Hematopoietic multipotent progenitor cell treated with erythropoietin and hydrocortisone succinate and interleukin-3 and kit ligand, for 8 days (in vitro differentiated cells): ENCODE data around the gene GNPDA1.
"Not testable (repeated sequence)": the region's sequence is repeated elsewhere in the genome, so short reads cannot be mapped to it uniquely, and the experiment has no call there.

Source experiments
- DNase-seq: peaks from one replicate; pipeline ENCODE4 v3.0.0-alpha.2; 2015

Gene GNPDA1

DNA sequence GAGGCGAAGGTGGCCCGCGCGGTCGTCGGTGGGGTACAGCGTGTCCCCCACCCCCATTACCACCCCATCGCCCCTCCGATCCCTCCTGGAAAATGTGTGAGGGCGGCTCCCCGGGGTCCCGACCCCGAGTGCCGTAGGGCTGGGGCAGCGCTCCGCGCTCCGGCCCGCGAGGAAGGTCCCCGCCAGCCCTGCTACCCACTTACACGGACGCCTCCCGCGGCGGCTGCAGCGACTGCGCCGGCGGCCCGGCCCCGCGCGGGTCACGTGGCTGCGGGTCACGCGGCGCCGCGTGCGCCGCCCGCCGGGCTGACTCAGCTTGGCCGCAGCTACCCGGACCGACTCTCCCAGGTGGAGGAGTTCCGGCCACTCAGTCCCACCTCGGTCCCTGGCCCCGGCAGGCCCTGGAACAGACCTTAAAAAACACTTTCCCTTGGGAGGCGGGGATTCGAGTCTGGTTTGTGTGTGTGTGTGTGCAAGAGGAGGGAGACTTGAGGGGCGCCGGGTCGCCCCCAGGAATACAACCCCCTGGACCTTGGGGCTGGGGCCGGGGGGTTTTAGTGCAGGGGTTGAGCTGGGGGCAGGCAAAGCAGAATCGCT, at the start of gene GNPDA1:
GNPDA1 (minus strand) TSS at position 236 of the 597 bp plus-strand sequence. CDS start 992 bp downstream, outside the sequence.
- peak; percentile 71 for DNase-seq

DNA sequence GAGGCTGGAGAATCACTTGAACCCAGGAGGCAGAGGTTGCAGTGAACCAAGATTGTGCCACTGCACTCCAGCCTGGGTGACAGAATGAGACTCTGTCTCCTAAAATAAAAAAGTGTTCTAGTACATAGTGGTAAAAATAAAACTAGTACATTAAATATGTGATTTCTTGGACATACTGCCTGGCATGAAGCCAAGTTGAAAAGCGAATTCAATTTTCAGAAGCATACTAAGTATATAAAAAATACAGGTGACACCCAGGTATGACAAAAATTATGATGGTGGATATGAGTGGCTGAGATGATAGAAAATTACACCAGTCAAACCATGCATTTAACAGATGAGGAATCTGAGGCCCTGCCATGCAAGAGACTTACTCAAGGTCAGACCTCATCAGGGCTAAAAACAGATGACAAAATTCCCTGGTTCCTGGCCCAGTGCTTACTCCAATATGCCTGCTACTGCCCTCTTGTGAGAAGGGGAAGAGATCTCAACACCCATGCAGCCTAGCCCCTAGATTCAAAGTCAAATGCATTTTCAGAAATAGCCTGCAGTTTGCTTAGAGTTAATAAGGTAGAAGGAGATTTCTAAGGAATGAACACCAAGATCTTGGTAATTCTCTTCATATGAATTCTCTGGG, 46.6 kb upstream of the GNPDA1 start:
- peak; percentile 34 for DNase-seq

DNA sequence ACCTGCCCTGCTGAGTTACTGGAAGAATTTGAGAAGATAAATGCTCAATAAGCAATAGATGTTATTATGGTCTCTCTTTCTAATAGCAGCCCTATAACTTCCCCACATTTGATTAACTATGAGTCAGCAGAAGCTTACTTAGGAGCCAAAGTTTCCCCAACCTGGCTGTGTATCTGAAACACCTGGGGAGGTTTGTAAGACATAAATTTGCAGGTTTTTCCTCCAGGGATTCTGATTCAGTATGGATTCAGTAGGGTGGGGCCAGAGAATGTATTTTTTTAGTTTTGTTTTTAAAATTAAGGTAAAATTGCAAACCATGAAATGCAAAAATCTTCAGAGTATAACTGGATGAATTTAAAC, 44.9 kb upstream of the GNPDA1 start:
- no peak for DNase-seq

DNA sequence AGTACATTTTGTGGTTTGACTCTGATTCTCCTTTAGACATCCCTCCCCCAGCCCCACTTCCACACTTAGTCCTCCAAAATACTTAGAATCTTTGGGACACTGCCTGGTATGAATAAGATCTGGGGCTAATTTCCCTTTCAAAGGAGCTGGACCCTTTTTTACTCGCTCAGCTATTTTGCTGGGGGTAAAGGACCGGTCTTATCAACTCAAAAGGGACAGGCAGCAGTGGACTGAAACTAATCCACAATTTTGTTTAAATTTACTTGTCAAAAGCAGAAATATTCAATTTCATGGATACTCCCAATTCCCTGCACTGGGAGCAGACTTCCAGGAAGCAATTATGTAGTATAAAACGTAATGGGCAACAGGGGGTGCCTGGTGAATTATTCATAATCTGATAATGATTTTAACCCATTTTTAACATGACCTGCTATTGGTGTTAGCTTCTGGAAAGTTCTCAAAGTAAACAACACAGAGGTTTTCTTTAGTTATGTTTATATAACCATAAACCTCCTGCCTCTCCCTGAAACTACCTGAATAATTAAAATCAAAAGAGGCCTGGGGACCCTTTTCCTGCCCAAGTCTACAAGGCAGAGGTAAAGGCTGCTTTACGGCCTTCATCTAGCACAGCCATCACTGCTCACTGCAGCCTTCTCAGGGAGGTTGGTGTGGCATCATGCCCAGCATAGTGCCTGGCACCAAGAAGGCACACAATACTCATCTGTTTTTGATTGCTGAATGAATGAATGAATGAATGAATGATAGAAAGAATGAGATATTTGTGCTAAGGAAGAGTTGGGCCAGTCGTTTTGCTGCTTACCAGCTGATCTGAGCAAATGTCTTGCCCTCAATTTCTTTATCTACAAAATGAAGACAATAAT, 44.2 kb upstream of the GNPDA1 start:
- no peak for DNase-seq

DNA sequence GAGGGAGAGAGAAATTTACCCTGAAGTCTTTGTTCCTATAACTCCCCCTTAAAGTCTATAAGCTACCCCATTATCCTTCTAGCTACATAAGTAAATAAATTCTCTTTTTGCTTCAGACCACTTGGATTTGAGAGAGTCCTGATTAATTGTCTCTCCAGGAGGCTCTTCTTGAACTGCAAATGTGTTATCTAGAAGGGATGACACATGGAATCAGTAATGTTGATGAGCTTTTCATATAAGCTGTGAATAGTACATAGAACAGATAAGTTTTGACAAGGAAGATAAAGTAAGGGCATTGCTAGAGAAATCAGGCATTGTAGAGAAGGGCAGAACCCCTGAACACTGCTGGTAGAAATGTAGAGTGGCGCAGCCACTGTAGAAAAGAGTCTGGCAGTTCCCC, 42.5 kb upstream of the GNPDA1 start:
- no peak for DNase-seq

DNA sequence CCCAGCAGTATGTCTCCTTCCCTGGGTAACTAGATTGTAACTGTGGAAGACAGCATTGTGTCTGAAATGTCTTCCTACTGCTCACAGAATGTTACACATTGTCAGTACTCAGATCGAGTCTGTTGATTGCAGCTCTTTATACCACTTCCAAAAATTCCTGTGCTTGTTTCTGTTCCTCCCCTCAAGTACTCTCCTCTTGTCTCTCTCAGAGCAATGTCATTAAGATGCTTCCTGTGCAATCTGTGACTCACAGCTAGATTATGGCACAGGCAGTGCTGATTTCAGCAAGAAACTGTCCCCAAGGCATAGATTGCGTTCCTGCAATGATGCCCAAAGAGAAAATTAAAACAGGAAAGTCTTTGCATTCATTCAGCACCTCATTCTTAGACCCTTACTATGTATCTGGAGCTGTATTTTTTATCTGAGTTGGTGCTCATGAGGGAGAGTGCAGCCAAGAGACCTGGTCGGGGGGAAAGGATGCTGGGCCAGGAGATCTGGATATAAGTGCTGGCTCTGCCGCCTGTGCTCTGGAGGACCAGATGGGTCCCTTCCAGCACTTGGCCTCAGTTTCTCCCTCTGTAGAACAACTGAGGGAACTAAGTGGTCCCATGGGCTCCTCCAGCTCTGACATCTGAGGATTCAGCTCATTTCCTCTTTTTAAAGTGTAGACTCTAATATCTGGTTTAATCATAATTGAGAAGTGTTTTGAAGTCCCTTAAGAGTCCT, 40.8 kb upstream of the GNPDA1 start:
- DNase-seq = no peak

DNA sequence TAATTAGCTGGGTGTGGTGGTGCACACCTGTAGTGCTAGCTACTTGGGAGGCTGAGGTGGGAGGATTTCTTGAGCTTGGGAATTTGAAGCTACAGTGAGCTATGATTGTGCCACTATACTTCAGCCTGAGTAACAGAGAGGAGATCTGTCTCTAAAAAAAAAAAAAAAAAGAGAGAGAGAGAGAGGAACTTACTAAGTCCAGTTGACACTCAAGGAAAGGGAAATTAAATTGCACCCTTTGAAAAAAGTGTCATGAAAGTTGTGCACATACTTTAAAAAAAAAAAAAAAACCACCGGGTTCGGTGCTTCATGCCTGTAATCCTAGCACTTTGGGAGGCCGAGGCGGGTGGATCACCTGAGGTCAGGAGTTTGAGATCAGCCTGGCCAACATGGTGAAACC, 39.2 kb upstream of the GNPDA1 start:
- not testable (repeated sequence) for DNase-seq

DNA sequence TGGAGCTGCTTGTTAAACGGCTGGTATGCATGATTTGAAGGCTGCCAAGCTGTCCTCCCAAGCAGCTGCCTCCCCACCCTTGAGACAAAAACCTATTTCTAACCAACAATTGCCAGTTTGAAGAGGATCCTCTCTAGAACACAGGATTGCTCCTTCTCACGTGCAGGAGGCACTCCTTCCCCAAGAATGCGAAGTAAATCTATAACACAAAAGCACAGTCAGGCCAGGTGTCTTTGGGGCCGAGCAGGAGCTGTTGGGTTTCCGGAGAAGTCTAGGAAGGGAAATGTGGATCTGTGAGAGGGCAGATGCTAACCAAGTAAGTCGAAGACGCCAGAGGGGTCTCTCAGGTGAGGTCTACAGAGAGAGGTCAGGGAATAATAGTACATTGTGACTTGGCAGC, 35.4 kb upstream of the GNPDA1 start:
- no peak for DNase-seq

DNA sequence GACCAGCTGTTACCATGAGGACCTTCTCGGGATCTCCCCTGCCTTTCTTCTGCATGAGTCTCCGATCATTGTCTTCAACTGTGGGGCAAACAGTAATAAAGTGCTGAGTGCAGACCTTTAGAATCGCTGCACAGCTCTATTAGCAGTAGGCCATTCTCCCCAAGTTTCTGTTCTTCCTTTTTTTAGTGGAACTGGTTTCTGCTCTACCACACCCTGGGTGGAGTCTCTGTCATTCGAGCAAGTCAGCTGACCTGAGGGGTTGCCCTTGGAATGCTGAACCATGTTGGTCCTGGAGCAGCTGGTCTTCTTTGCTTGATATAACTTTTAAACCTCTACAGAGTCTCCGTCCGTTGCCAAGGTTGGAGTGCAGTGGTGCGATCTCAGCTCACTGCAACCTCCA, 33.4 kb upstream of the GNPDA1 start:
- DNase-seq = peak; percentile 48

DNA sequence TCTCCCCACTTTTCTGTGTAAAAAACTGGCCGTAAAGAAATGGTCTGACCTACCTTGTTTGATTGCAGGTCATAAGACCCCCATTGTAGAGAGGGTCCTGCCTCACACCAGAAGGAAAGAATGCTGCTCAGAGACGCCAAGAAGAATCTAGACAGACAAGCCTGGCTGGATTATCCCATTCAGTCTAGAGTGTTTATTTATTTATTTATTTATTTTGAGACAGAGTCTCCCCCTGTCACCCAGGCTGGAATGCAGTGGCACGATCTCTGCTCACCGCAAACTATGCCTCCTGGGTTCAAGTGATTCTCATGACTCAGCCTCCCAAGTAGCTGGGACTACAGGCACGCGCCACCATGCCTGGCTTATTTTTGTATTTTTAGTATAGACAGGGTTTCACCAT, 28.1 kb upstream of the GNPDA1 start:
- DNase-seq = not testable (repeated sequence)

DNA sequence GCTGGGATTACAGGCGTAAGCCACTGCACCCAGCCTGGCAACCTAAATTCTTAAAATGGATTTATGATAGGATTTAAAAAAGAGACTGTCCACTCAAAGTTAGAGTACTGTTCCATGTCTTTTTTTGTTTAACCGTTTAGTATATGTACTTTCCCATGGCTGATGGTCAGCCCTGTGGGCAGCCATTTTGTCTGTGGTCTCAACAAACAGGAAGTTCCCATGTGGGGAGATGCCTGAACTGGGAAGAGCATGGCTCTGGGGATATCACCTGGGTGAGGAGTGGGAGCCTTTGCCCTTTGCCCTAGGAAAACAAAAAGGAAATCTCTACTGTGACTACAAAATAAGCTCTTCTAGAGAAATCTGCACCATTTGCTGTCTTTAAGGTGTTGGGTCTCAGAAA, 27.5 kb upstream of the GNPDA1 start:
- no peak for DNase-seq

DNA sequence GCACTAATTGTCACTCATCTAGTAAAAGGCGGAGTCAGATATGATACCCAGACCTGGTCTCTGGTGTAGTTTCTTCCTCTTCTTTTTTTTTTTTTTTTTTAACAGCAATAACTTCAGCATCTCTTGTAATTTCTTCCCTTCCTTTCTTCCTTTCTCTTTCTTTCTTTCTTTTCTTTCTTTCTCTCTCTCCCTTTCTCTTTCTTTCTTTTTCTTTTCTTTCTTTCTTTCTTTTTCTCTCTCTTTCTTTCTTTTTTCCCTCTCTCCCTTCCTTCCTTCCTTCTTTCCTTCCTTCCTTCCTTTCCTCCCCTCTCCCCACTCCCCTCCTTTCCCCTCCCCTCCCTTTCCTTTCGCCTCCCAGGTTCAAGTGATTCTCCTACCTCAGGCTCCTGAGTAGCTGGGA, 25.9 kb upstream of the GNPDA1 start:
- no peak for DNase-seq

DNA sequence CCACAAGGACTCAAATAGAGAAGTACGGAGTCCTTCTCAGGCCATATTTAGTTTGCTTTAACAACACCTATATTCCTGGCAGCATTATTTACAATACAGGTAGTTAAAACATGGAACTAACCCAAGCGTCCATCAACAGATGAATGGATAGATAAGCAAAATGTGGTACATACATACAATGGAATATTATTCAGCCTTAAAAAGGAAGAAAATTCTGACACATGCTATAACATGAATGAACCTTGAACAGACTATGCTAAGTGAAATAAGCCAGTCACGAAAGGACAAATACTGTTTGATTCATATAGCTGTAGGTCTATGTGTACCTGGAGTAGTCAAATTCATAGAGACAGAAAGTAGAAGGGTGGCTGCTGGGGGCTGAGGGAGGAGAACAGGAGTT, 24.8 kb upstream of the GNPDA1 start:
- not testable (repeated sequence) for DNase-seq

DNA sequence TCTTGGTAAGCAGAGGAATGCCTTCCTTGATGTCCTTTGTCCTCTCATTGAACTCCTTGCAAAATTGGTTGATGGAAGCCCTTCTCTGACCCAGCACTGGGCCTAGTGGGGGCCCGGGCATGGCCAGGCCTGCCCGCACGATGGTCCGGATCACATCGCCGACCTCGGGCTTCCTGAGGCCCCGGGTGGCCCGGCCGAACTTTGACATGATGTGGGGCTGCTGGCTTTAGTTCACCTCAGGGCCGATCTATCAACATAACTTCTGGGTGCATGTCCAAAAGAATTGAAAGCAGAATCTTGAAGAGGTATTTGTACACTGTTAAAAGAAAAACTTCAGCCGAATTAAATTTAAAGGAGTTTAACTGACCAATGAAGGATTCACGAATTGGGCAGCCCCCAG, 24.1 kb upstream of the GNPDA1 start:
- DNase-seq = no peak

DNA sequence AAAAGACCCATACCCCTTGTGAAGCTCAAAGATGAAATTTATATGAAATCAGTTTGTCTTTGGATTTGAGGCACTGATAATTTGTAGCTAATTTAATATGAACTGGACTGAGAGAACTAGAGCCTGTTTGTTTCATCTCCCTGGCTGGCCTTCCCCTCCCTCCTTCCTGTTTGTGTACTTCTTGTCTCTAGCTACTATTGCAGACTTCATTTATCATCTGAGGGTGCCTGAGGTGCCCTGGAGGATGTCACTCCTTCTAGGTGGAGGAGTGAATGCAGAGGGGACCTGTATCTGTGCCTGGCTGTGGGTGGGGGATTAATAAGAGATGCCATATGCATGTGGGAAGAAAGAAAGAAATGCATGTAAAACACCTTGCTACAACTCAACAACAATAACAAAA, 22.2 kb upstream of the GNPDA1 start:
- DNase-seq = no peak

DNA sequence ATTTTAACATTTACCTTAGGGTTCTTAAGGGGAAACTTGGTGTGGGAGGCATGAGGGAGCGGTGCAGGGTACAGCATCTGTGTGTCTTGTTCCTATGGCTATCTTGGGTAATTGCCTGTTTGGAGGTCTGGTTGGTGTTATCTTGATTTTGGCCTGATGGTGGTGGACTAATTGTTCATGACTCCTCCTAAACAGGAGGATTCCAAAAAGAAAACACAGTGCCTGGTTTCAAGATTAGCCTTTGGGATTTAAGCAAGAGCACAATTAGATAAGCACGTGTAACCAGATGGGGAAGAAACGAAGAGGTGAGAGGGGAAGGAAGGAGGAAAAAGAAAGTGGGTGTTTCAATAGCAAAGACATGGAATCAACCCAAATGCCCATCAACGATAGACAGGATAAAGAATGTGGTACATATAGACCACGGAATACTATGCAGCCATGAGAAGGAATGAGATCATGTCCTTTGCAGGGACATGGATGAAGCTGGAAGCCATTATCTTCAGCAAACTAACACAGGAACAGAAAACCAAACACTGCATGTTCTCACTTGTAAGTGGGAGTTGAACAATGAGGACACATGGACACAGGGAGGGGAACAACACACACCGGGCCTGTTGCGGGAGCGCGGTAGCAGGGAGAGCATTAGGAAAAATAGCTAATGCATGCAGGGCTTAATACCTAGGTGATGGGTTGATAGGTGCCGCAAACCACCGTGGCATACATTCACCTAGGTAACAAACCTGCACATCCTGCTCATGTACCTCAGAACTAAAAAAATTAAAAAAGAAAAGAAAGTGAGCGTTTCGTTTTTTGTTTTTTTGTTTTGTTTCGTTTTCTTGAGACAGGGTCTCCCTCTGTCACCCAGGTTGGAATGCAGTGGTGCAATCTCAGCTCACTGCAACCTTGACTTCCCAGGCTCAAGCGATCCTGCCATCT, 21.1 kb upstream of the GNPDA1 start:
- DNase-seq = peak; percentile 20

DNA sequence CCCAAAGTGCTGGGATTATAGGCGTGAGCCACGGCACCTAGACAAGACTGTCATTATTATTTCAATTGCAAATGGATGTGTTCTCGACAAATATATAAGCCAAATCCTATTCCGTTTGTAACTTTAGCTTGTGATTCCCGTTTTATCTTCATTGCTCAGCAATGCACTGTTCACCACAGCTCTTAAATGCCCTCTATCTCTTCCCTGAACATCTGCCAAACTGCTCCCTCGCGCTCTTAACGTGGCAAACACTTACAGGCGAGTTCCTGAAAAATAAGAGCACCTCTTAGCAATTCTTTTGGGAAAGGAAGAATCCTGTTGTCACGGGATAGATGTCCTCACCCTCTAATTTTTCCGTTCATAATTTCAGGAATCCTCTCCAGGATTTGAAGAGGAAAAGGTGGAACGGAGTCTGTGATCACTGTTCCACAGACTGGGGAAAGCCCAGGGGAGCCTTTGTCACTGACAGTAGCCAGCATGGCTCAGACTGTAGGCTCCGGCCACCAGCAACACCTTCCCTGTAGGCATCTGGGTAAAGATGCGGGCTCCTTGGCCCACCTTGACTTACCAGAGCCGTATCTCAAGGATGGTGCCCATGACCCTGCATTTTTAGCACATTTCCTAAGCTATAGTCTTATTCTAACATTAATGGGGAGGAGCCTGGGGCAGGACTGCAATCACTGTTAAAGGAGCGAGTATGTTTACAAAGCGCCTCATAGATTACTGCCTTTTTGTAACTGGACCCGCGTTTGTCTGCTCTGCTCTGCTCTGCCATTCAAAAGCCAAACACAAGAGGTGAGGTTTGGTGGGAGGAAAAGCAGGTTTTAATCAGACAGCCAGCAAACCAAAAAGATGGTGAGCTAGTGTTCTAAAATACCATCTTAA, 20.2 kb upstream of the GNPDA1 start:
- DNase-seq = peak; percentile 48

DNA sequence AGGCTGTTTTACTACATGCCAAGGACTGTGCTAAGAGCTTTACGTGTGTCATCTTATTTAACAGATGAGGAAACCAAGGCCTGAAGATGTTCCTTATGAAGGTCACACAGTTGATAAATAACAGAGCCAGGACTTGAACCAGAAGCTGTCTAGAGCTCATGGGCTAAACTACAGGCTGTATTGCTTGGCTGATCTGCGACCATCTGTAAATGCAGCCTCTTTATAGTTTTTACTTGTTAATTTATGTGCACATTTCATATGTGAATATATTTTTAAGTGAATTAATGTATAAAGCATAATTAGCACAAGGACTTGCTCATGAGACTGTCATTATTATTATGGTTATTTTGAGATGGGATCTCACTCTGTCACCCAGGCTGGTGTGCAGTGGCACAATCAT, 19.3 kb upstream of the GNPDA1 start:
- DNase-seq = no peak

DNA sequence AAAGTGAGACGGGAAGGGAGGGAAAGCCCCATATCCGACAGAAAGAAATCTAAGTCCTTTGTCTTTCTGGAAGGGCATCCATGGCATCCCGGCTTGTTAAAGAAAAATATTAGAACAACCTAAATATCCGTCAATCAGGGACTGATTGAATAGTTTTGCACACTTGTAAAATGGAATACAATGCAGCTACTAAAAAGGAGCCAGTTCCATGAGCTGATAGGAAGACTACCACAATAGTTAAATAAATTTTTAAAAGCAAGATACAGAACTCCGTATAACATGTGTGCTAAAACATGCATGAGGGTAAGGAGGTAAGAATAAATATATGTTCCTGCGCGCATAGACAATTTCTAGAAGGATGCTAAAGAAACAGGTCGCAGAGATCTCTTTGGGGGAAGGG, 12.8 kb upstream of the GNPDA1 start:
- no peak for DNase-seq

DNA sequence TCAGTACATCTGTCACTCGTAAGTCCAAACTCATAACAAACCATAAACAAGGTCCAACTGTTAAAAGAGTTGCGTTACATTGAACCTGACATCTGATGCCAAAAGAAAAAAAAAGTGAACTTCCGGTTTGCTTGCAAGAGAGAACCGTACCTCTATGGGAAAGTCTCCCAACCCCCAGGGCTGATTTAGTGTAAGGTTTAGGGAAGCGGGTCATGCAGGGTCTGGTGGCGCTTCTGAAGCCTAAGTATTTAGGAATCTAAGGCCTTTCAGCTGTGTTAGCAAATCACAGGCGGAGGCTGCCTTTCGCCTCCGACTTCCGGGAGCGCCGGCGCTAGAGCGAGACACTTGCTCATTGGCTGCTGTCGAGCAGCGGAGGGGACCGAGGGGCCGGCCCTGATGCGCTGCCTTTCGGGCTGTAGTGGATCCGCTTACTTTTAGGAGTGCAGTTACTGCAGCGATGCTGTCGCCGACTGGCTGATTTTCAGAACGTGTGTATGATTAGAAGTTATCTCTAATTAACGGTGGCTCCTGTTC, 12.0 kb upstream of the GNPDA1 start:
- DNase-seq = peak; percentile 87

DNA sequence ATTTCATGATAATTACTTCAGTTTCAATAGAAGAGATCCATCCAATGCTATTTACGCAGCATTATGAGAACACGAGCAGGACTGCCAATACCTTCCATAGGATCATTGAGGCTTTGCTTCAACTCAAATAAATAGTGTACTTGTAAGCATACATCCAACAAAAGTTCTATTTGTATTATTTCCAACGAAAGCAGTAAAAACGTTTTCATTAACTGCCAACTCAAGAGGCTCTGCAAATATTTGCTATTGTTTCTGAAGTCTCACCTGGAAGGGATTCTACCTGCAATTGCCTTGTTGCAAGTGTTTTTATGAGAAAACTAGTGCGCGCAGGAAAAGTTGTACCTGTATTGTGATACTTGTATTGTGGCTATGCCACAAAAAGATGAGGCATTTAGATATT, 11.0 kb upstream of the GNPDA1 start:
- no peak for DNase-seq
